Activated CD4-positive, CD25-positive, alpha-beta regulatory T cell treated with anti-CD3 and anti-CD28 coated beads, Interleukin-2, amount 50 U/mL, for 16 hours (primary cell): Measurements from ENCODE around the gene WFDC8.
"Not testable (repeated sequence)": the region's sequence is repeated elsewhere in the genome, so short reads cannot be mapped to it uniquely, and the experiment has no call there.

Experiments
- DNase-seq: peaks from one replicate; pipeline ENCODE4 v3.0.0-alpha.2; 2020; ENCODE audit warnings: low read depth, low spot score

Gene WFDC8

GRCh38 chr20:45579184-45579583 lies at the start of gene WFDC8:
TSS of gene WFDC8 (minus strand) at chr20:45579284. CDS start at chr20:45579247, 37 bp downstream.
- DNase-seq: no peak

GRCh38 chr20:45626540-45626939 lies 47.5 kb upstream of the WFDC8 start:
- no peak for DNase-seq

GRCh38 chr20:45621593-45621992 lies 42.5 kb upstream of the WFDC8 start:
- DNase-seq: no peak

GRCh38 chr20:45617591-45617990 lies 38.5 kb upstream of the WFDC8 start:
- no peak for DNase-seq

- no peak for DNase-seq
Observed at GRCh38 chr20:45612314-45612713, 33.2 kb upstream of the WFDC8 start.

GRCh38 chr20:45611054-45611453 lies 32.0 kb upstream of the WFDC8 start:
- no peak for DNase-seq

- DNase-seq: no peak
Observed at GRCh38 chr20:45607810-45608209, 28.7 kb upstream of the WFDC8 start.

- DNase-seq: no peak
Observed at GRCh38 chr20:45595235-45595634, 16.2 kb upstream of the WFDC8 start.

GRCh38 chr20:45593498-45593897 lies 14.4 kb upstream of the WFDC8 start:
- no peak for DNase-seq

- no peak for DNase-seq
Observed at GRCh38 chr20:45592574-45593189, 13.6 kb upstream of the WFDC8 start.

GRCh38 chr20:45589725-45590124 lies 10.6 kb upstream of the WFDC8 start:
- DNase-seq: no peak

- no peak for DNase-seq
Observed at GRCh38 chr20:45588800-45589199, 9.7 kb upstream of the WFDC8 start.

GRCh38 chr20:45585986-45586385 lies 6.9 kb upstream of the WFDC8 start:
- DNase-seq: not testable (repeated sequence)

GRCh38 chr20:45584294-45584693 lies 5.2 kb upstream of the WFDC8 start:
- DNase-seq: not testable (repeated sequence)

- no peak for DNase-seq
Observed at GRCh38 chr20:45583502-45583901, 4.4 kb upstream of the WFDC8 start.

GRCh38 chr20:45581702-45582101 lies 2.6 kb upstream of the WFDC8 start:
- no peak for DNase-seq

GRCh38 chr20:45578231-45578630 lies 853 bp downstream of the WFDC8 start:
- DNase-seq: no peak

- no peak for DNase-seq
Observed at GRCh38 chr20:45576995-45577394, 2.1 kb downstream of the WFDC8 start.

- no peak for DNase-seq
Observed at GRCh38 chr20:45575931-45576330, 3.2 kb downstream of the WFDC8 start.

- DNase-seq: not testable (repeated sequence)
Observed at GRCh38 chr20:45569650-45570049, 9.4 kb downstream of the WFDC8 start.

- DNase-seq: no peak
Observed at GRCh38 chr20:45564760-45565276, 14.3 kb downstream of the WFDC8 start.

- no peak for DNase-seq
Observed at GRCh38 chr20:45555198-45555597, 23.9 kb downstream of the WFDC8 start.

- no peak for DNase-seq
Observed at GRCh38 chr20:45552456-45552855, 26.6 kb downstream of the WFDC8 start.

- DNase-seq: no peak
Observed at GRCh38 chr20:45550765-45551164, 28.3 kb downstream of the WFDC8 start.
